Measurements from ENCODE around the gene FRK. TPM values are rescaled to one million over a fixed set of nuclear protein-coding genes. Genes with fewer than 3 reads are reported as not detected.
"Not testable (repeated sequence)": the region's sequence is repeated elsewhere in the genome, so short reads cannot be mapped to it uniquely, and the experiment has no call there.

Gene FRK
- polyA plus RNA-seq, 2 donors = 1.3 to 1.8 TPM

DNA sequence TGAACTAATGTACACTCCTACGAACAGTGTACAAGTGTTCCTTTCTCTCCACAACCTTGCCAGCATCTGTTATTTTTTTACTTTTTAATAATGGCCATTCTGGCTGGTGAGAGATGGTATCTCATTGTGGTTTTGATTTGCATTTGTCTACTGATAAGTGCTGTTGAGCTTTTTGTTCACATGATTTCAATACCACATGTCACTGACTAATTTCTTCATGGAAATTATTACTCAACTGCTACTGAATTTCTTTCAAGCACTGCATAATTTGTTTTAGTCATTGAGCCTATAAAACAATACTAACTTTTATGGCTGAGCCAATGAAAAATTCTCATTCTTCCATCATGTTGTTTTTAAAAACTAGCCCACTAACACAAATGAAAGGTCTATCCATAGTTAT, 115.4 kb downstream of the FRK start:
- Histone ChIP-seq H3K27me3 (ENCODE audit: control insufficient read depth in 1 of 2, insufficient read depth in 2 of 2, low read length in 2 of 2) (no peaks in the 10 kb centered on the region), H3K4me1 (ENCODE audit: control insufficient read depth in 2 of 2, insufficient read depth in 2 of 2, low read length in 1 of 2) (no peaks in the 10 kb centered on the region), H3K27ac (ENCODE audit: low read depth in 2 of 2, low read length in 1 of 2) (no peak overlapping the region), H3K36me3 (ENCODE audit: control insufficient read depth in 2 of 2, insufficient read depth in 2 of 2, low read length in 1 of 2) (no peaks in the 10 kb centered on the region), H3K4me3 (ENCODE audit: low read depth in 1 of 2, low read length in 2 of 2) (no peak overlapping the region), H3K9me3 (ENCODE audit: control insufficient read depth in 2 of 2, insufficient read depth in 1 of 2, low read depth in 1 of 2, low read length in 1 of 2) (no peaks in the 10 kb centered on the region)
- WGBS, 2 donors = 83 to 96% methylated on average over 1 of the region's 1 CpG

GRCh38 chr6:115944829-115945228, 115.9 kb downstream of the FRK start:
- not testable (repeated sequence) for H3K4me3 ChIP-seq (ENCODE audit: low read depth in 1 of 2, low read length in 2 of 2); H3K4me1 ChIP-seq (ENCODE audit: control insufficient read depth in 2 of 2, insufficient read depth in 2 of 2, low read length in 1 of 2); H3K9me3 ChIP-seq (ENCODE audit: control insufficient read depth in 2 of 2, insufficient read depth in 1 of 2, low read depth in 1 of 2, low read length in 1 of 2); H3K36me3 ChIP-seq (ENCODE audit: control insufficient read depth in 2 of 2, insufficient read depth in 2 of 2, low read length in 1 of 2); H3K27ac ChIP-seq (ENCODE audit: low read depth in 2 of 2, low read length in 1 of 2); H3K27me3 ChIP-seq (ENCODE audit: control insufficient read depth in 1 of 2, insufficient read depth in 2 of 2, low read length in 2 of 2)

DNA sequence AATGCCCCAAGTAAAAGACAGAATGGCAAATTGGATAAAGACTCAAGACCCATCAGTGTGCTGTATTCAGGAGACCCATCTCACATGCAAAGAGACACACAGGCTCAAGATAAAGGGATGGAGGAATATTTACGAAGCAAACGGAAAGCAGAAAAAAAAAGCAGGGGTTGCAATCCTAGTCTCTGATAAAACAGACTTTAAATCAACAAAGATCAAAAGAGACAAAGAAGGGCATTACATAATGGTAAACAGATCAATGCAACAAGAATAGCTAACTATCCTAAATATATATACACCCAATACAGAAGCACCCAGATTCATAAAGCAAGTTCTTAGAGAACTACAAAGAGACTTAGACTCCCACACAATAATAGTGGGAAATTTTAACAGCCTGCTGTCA, 123.2 kb downstream of the FRK start:
- not testable (repeated sequence) for H3K4me1 ChIP-seq (ENCODE audit: control insufficient read depth in 2 of 2, insufficient read depth in 2 of 2, low read length in 1 of 2); H3K4me3 ChIP-seq (ENCODE audit: low read depth in 1 of 2, low read length in 2 of 2); H3K9me3 ChIP-seq (ENCODE audit: control insufficient read depth in 2 of 2, insufficient read depth in 1 of 2, low read depth in 1 of 2, low read length in 1 of 2); H3K27ac ChIP-seq (ENCODE audit: low read depth in 2 of 2, low read length in 1 of 2); H3K27me3 ChIP-seq (ENCODE audit: control insufficient read depth in 1 of 2, insufficient read depth in 2 of 2, low read length in 2 of 2); H3K36me3 ChIP-seq (ENCODE audit: control insufficient read depth in 2 of 2, insufficient read depth in 2 of 2, low read length in 1 of 2)
- 73 to 75% methylated on average over 2 of the region's 2 CpGs for WGBS, 2 donors

DNA sequence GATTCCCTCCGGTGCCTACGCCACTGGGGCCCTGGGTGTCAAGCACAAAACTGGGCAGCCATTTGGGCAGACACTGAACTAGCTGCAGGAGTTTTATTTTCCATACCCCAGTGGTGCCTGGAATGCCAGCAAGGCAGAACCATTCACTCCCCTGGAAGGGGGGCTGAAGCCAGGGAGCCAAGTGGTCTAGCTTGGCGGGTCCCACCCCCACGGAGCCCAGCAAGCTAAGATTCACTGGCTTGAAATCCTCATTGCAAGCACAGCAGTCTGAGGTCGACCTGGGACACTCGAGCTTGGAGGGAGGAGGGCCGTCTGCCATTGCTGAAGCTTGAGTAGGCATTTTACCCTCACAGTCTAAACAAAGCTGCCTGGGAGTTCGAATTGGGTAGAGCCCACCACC, 125.3 kb downstream of the FRK start:
- no peak overlapping the region for H3K4me3 ChIP-seq (ENCODE audit: low read depth in 1 of 2, low read length in 2 of 2)
- H3K27me3 ChIP-seq (ENCODE audit: control insufficient read depth in 1 of 2, insufficient read depth in 2 of 2, low read length in 2 of 2) = no peaks in the 10 kb centered on the region
- no peaks in the 10 kb centered on the region for H3K9me3 ChIP-seq (ENCODE audit: control insufficient read depth in 2 of 2, insufficient read depth in 1 of 2, low read depth in 1 of 2, low read length in 1 of 2)
- H3K36me3 ChIP-seq (ENCODE audit: control insufficient read depth in 2 of 2, insufficient read depth in 2 of 2, low read length in 1 of 2) = no peaks in the 10 kb centered on the region
- H3K27ac ChIP-seq (ENCODE audit: low read depth in 2 of 2, low read length in 1 of 2) = no peak overlapping the region
- H3K4me1 ChIP-seq (ENCODE audit: control insufficient read depth in 2 of 2, insufficient read depth in 2 of 2, low read length in 1 of 2) = no peaks in the 10 kb centered on the region
- 69 to 87% methylated on average over 8 of the region's 8 CpGs for WGBS, 2 donors

DNA sequence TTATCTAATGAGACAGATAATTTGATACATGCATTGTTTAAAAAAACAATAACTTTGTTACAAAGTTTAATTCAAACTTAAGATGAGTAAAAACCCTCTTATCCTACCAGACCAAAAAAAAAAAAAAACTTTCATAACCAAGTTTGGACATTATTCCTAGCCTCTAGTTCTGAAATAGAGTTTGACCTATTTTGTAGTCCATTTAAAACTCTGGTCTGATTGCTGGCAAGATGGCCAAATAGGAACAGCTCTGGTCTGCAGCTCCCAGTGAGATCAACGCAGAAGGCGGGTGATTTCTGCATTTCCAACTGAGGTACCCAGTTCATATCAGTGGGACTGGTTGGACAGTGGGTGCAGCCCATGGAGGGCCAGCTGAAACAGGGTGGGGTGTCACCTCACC, 125.9 kb downstream of the FRK start:
- no peaks in the 10 kb centered on the region for H3K27me3 ChIP-seq (ENCODE audit: control insufficient read depth in 1 of 2, insufficient read depth in 2 of 2, low read length in 2 of 2)
- no peaks in the 10 kb centered on the region for H3K9me3 ChIP-seq (ENCODE audit: control insufficient read depth in 2 of 2, insufficient read depth in 1 of 2, low read depth in 1 of 2, low read length in 1 of 2)
- 96 to 98% methylated on average over 2 of the region's 2 CpGs for WGBS, 2 donors
- H3K27ac ChIP-seq (ENCODE audit: low read depth in 2 of 2, low read length in 1 of 2) = no peak overlapping the region
- H3K4me1 ChIP-seq (ENCODE audit: control insufficient read depth in 2 of 2, insufficient read depth in 2 of 2, low read length in 1 of 2) = no peaks in the 10 kb centered on the region
- no peaks in the 10 kb centered on the region for H3K36me3 ChIP-seq (ENCODE audit: control insufficient read depth in 2 of 2, insufficient read depth in 2 of 2, low read length in 1 of 2)
- H3K4me3 ChIP-seq (ENCODE audit: low read depth in 1 of 2, low read length in 2 of 2) = no peak overlapping the region

- no peak overlapping the region for H3K4me3 ChIP-seq (ENCODE audit: low read depth in 1 of 2, low read length in 2 of 2)
- no peaks in the 10 kb centered on the region for H3K27me3 ChIP-seq (ENCODE audit: control insufficient read depth in 1 of 2, insufficient read depth in 2 of 2, low read length in 2 of 2)
- no peaks in the 10 kb centered on the region for H3K9me3 ChIP-seq (ENCODE audit: control insufficient read depth in 2 of 2, insufficient read depth in 1 of 2, low read depth in 1 of 2, low read length in 1 of 2)
- no peaks in the 10 kb centered on the region for H3K36me3 ChIP-seq (ENCODE audit: control insufficient read depth in 2 of 2, insufficient read depth in 2 of 2, low read length in 1 of 2)
- H3K4me1 ChIP-seq (ENCODE audit: control insufficient read depth in 2 of 2, insufficient read depth in 2 of 2, low read length in 1 of 2) = no peaks in the 10 kb centered on the region
- no peak overlapping the region for H3K27ac ChIP-seq (ENCODE audit: low read depth in 2 of 2, low read length in 1 of 2)
- 88% methylated on average over 3 of the region's 3 CpGs for WGBS, 2 donors
Observed at GRCh38 chr6:115934145-115934544, 126.5 kb downstream of the FRK start.

GRCh38 chr6:115932481-115932880, 128.2 kb downstream of the FRK start:
- H3K4me1 ChIP-seq (ENCODE audit: control insufficient read depth in 2 of 2, insufficient read depth in 2 of 2, low read length in 1 of 2) = no peaks in the 10 kb centered on the region
- H3K27me3 ChIP-seq (ENCODE audit: control insufficient read depth in 1 of 2, insufficient read depth in 2 of 2, low read length in 2 of 2) = no peaks in the 10 kb centered on the region
- H3K9me3 ChIP-seq (ENCODE audit: control insufficient read depth in 2 of 2, insufficient read depth in 1 of 2, low read depth in 1 of 2, low read length in 1 of 2) = no peaks in the 10 kb centered on the region
- WGBS, 2 donors = 45 to 57% methylated on average over 1 of the region's 1 CpG
- H3K36me3 ChIP-seq (ENCODE audit: control insufficient read depth in 2 of 2, insufficient read depth in 2 of 2, low read length in 1 of 2) = no peaks in the 10 kb centered on the region
- no peak overlapping the region for H3K4me3 ChIP-seq (ENCODE audit: low read depth in 1 of 2, low read length in 2 of 2)
- no peak overlapping the region for H3K27ac ChIP-seq (ENCODE audit: low read depth in 2 of 2, low read length in 1 of 2)

DNA sequence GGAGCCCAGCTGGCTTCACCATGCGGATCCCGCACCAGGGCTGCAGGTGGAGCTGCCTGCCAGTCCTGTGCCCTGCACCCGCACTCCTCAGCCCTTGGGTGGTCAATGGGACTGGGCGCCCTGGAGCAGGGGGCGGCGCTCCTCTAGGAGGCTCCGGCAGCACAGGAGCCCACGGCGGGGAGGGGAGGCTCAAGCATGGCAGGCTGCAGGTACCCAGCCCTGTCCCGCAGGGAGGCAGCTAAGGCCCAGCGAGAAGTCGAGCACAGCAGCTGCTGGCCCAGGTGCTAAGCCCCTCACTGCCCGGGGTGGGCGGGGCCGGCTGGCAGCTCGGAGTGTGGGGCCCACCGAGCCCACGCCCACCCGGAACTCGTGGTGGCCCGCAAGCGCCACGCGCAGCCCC, 132.7 kb downstream of the FRK start:
- not testable (repeated sequence) for H3K4me1 ChIP-seq (ENCODE audit: control insufficient read depth in 2 of 2, insufficient read depth in 2 of 2, low read length in 1 of 2); H3K9me3 ChIP-seq (ENCODE audit: control insufficient read depth in 2 of 2, insufficient read depth in 1 of 2, low read depth in 1 of 2, low read length in 1 of 2); H3K4me3 ChIP-seq (ENCODE audit: low read depth in 1 of 2, low read length in 2 of 2); H3K27me3 ChIP-seq (ENCODE audit: control insufficient read depth in 1 of 2, insufficient read depth in 2 of 2, low read length in 2 of 2); H3K36me3 ChIP-seq (ENCODE audit: control insufficient read depth in 2 of 2, insufficient read depth in 2 of 2, low read length in 1 of 2); H3K27ac ChIP-seq (ENCODE audit: low read depth in 2 of 2, low read length in 1 of 2)
- 95 to 98% methylated on average over 14 to 24 of the region's 24 CpGs for WGBS, 2 donors

GRCh38 chr6:115922971-115923370, 137.7 kb downstream of the FRK start:
- no peaks in the 10 kb centered on the region for H3K36me3 ChIP-seq (ENCODE audit: control insufficient read depth in 2 of 2, insufficient read depth in 2 of 2, low read length in 1 of 2)
- no peak overlapping the region for H3K4me3 ChIP-seq (ENCODE audit: low read depth in 1 of 2, low read length in 2 of 2)
- WGBS, 2 donors = 59 to 66% methylated on average over 1 of the region's 1 CpG
- H3K4me1 ChIP-seq (ENCODE audit: control insufficient read depth in 2 of 2, insufficient read depth in 2 of 2, low read length in 1 of 2) = no peaks in the 10 kb centered on the region
- H3K9me3 ChIP-seq (ENCODE audit: control insufficient read depth in 2 of 2, insufficient read depth in 1 of 2, low read depth in 1 of 2, low read length in 1 of 2) = no peaks in the 10 kb centered on the region
- H3K27ac ChIP-seq (ENCODE audit: low read depth in 2 of 2, low read length in 1 of 2) = no peak overlapping the region
- H3K27me3 ChIP-seq (ENCODE audit: control insufficient read depth in 1 of 2, insufficient read depth in 2 of 2, low read length in 2 of 2) = no peaks in the 10 kb centered on the region

GRCh38 chr6:115914098-115914497, 146.6 kb downstream of the FRK start:
- WGBS, 2 donors = 31 to 33% methylated on average over 2 of the region's 2 CpGs
- Histone ChIP-seq H3K4me1 (ENCODE audit: control insufficient read depth in 2 of 2, insufficient read depth in 2 of 2, low read length in 1 of 2) (no peaks in the 10 kb centered on the region), H3K27ac (ENCODE audit: low read depth in 2 of 2, low read length in 1 of 2) (no peak overlapping the region), H3K9me3 (ENCODE audit: control insufficient read depth in 2 of 2, insufficient read depth in 1 of 2, low read depth in 1 of 2, low read length in 1 of 2) (no peaks in the 10 kb centered on the region), H3K4me3 (ENCODE audit: low read depth in 1 of 2, low read length in 2 of 2) (no peak overlapping the region), H3K27me3 (ENCODE audit: control insufficient read depth in 1 of 2, insufficient read depth in 2 of 2, low read length in 2 of 2) (no peaks in the 10 kb centered on the region), H3K36me3 (ENCODE audit: control insufficient read depth in 2 of 2, insufficient read depth in 2 of 2, low read length in 1 of 2) (no peaks in the 10 kb centered on the region)

All from esophagus (tissue), 2 donors.